ENCODE results near the gene AKR1B1. TPM values are rescaled to one million over a fixed set of nuclear protein-coding genes. Genes with fewer than 3 reads are reported as not detected.

The AKR1B1 gene
- total RNA-seq, 4 donors from 2014 or later, result 10.8 to 69.3 (median 40.8) TPM

GRCh38 chr7:134432296-134433152 lies 26.4 kb downstream of the AKR1B1 start:
- Histone ChIP-seq H3K27ac (peak overlapping the region; percentile 77 to 81), H3K4me3 (peak overlapping the region; percentile 15 to 31), H3K27me3 (no peaks in the 10 kb centered on the region), H3K36me3 (no peaks in the 10 kb centered on the region), H3K4me1 (no peaks in the 10 kb centered on the region), H3K9me3 (no peaks in the 10 kb centered on the region)
- TF ChIP-seq CTCF (IDR thresholded peaks at IDR 0.05) (peak; percentile 73 to 88 (median 78)), POLR2A (IDR thresholded peaks at IDR 0.05) (peak in 1 of 2 donors; percentile 39)
- DNase-seq, result peak; percentile 81 to 87
- intact Hi-C loops (cut with DNase I; ENCODE audit: low total_unique reads), result loop anchor here (10.0 kb wide), 1 partner anchor 112 kb away; the partner anchor contains the start of gene AKR1B15

- no peak for TF ChIP-seq CTCF (IDR thresholded peaks at IDR 0.05)
- no peak for TF ChIP-seq POLR2A (IDR thresholded peaks at IDR 0.05)
- no peaks in the 10 kb centered on the region for H3K4me1 ChIP-seq
- no peak for DNase-seq
- H3K27me3 ChIP-seq, result no peaks in the 10 kb centered on the region
- no peaks in the 10 kb centered on the region for H3K36me3 ChIP-seq
- peak overlapping the region; percentile 15 to 31 for H3K4me3 ChIP-seq
- intact Hi-C loops (cut with DNase I; ENCODE audit: low total_unique reads), result loop anchor here (10.0 kb wide), 1 partner anchor 113 kb away; the partner anchor contains the start of gene AKR1B15
- H3K27ac ChIP-seq, result peak overlapping the region; percentile 77 to 81
- H3K9me3 ChIP-seq, result no peaks in the 10 kb centered on the region
Observed at GRCh38 chr7:134431815-134432214, 27.1 kb downstream of the AKR1B1 start.

- no peak overlapping the region for H3K4me3 ChIP-seq
- H3K4me1 ChIP-seq, result no peaks in the 10 kb centered on the region
- no peak overlapping the region for H3K27ac ChIP-seq
- no peaks in the 10 kb centered on the region for H3K9me3 ChIP-seq
- no peak for DNase-seq
- intact Hi-C loops (cut with DNase I; ENCODE audit: low total_unique reads), result no loop called here
- H3K36me3 ChIP-seq, result no peaks in the 10 kb centered on the region
- TF ChIP-seq POLR2A (IDR thresholded peaks at IDR 0.05) (no peak), CTCF (IDR thresholded peaks at IDR 0.05) (no peak)
- H3K27me3 ChIP-seq, result no peaks in the 10 kb centered on the region
Observed at GRCh38 chr7:134429481-134429880, 29.4 kb downstream of the AKR1B1 start.

DNA sequence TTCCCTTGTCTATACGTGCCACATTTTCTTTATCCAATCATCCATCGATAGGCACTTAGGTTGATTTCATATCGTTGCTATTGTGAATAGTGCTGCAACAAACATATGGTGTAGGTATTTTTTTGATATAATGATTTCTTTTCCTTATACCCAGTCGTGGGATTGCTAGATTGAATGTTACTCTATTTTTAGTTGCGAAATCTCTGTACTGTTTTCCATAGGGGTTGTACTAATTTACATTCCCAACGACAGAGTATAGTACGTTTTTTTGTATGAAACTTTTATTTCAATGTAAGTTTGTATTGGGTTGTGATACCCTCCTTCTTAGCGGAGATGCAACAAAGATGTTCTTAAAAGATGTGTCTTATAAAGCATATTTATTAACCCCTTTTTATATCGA lies 30.0 kb downstream of the AKR1B1 start:
- TF ChIP-seq CTCF (IDR thresholded peaks at IDR 0.05), result no peak
- TF ChIP-seq POLR2A (IDR thresholded peaks at IDR 0.05), result no peak
- Histone ChIP-seq H3K27me3 (no peaks in the 10 kb centered on the region), H3K36me3 (no peaks in the 10 kb centered on the region), H3K4me3 (no peak overlapping the region), H3K4me1 (no peaks in the 10 kb centered on the region), H3K9me3 (no peaks in the 10 kb centered on the region), H3K27ac (no peak overlapping the region)
- DNase-seq, result no peak
- intact Hi-C loops (cut with DNase I; ENCODE audit: low total_unique reads), result no loop called here

DNA sequence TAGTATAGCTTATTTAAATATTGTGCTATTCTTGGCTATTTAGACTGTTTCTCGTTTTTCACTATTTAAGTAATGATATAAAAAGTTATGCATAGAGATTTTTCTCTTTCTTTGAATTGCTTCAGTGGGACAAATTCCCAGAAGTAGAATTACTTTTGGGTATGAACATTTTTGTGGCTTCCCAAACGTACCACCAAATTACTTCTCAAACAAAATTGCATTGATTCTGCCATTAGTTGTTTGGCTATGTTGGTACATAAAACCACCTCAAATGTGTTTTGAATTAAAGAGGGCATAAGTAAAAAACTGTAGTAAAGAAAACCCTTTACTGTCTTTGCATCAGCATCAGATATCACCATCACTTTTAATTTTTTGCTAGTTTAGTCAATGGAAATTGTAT lies 31.0 kb downstream of the AKR1B1 start:
- H3K27ac ChIP-seq, result no peak overlapping the region
- TF ChIP-seq POLR2A (IDR thresholded peaks at IDR 0.05), result no peak
- no peak for TF ChIP-seq CTCF (IDR thresholded peaks at IDR 0.05)
- no peaks in the 10 kb centered on the region for H3K36me3 ChIP-seq
- no peak for DNase-seq
- no peaks in the 10 kb centered on the region for H3K4me1 ChIP-seq
- intact Hi-C loops (cut with DNase I; ENCODE audit: low total_unique reads), result no loop called here
- no peak overlapping the region for H3K4me3 ChIP-seq
- no peaks in the 10 kb centered on the region for H3K9me3 ChIP-seq
- no peaks in the 10 kb centered on the region for H3K27me3 ChIP-seq
